ENCODE measurements around the gene ALCAM.

GRCh38 chr3:105322570-105323273 lies 44.0 kb upstream of the ALCAM start:
- TF ChIP-seq RAD21 (IDR thresholded peaks at IDR 0.05; ENCODE audit: low read depth) (no peak), EP300 (IDR thresholded peaks at IDR 0.05; ENCODE audit: borderline replicate concordance) (no peak), USF1 (IDR thresholded peaks at IDR 0.05) (no peak), CEBPB (IDR thresholded peaks at IDR 0.05) (no peak), EGR1 (IDR thresholded peaks at IDR 0.05) (no peak), TAF1 (IDR thresholded peaks at IDR 0.05; ENCODE audit: low read depth) (no peak), FOXM1 (IDR thresholded peaks at IDR 0.05; ENCODE audit: borderline replicate concordance, low read depth) (no peak), YY1 (IDR thresholded peaks at IDR 0.05; ENCODE audit: low read depth) (no peak), REST (IDR thresholded peaks at IDR 0.05; ENCODE audit: low read depth) (no peak), CREB1 (IDR thresholded peaks at IDR 0.05; ENCODE audit: low read depth) (no peak), NFIC (IDR thresholded peaks at IDR 0.05) (no peak), TCF12 (IDR thresholded peaks at IDR 0.05; ENCODE audit: low read depth) (no peak)
- TF ChIP-seq, protein P1, sequence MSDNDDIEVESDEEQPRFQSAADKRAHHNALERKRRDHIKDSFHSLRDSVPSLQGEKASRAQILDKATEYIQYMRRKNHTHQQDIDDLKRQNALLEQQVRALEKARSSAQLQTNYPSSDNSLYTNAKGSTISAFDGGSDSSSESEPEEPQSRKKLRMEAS (IDR thresholded peaks at IDR 0.05): no peak

All from Ishikawa (cell line).